Osteocyte (in vitro differentiated cells): Measurements from ENCODE around the gene RAD51B. TPM values are rescaled to one million over a fixed set of nuclear protein-coding genes. Genes with fewer than 3 reads are reported as not detected.

Experiments
- DNase-seq: peaks from one replicate; pipeline ENCODE4 v3.0.0; 2021; ENCODE audit warnings: mixed read lengths; ENCODE audit not compliant: unreplicated experiment; ENCODE audit errors: extremely low spot score
- H3K27ac Mint-ChIP-seq: one replicate; pipeline ENCODE4 v1.8.0; 2021; ENCODE audit warnings: mild to moderate bottlenecking, mixed read lengths; ENCODE audit not compliant: unreplicated experiment
- H3K27me3 Mint-ChIP-seq: one replicate; pipeline ENCODE4 v1.8.0; 2021; ENCODE audit warnings: mixed read lengths; ENCODE audit not compliant: unreplicated experiment
- H3K36me3 Mint-ChIP-seq: one replicate; pipeline ENCODE4 v1.8.0; 2021; ENCODE audit warnings: mixed read lengths; ENCODE audit not compliant: unreplicated experiment
- H3K4me1 Mint-ChIP-seq: one replicate; pipeline ENCODE4 v1.8.0; 2021; ENCODE audit warnings: mixed read lengths; ENCODE audit not compliant: unreplicated experiment
- H3K4me3 Mint-ChIP-seq: one replicate; pipeline ENCODE4 v1.8.0; 2021; ENCODE audit warnings: mild to moderate bottlenecking, moderate library complexity, mixed read lengths; ENCODE audit not compliant: unreplicated experiment
- H3K9me3 Mint-ChIP-seq: one replicate; pipeline ENCODE4 v1.8.0; 2021; ENCODE audit warnings: mixed read lengths; ENCODE audit not compliant: unreplicated experiment
- CTCF ChIP-seq: fragments of 200-600 bp; sonication (generic); IDR thresholded peaks from 2 replicates; pipeline ENCODE4 v1.5.0; 2021; ENCODE audit warnings: antibody characterized with exemption, mild to moderate bottlenecking, moderate library complexity
- total RNA-seq: library from RNA; stranded (reverse); gene quantifications from 2 replicates; pipeline ENCODE4 v1.2.1, GENCODE V29; 2021

Gene RAD51B
- total RNA-seq, 1 donor from 2014 or later = 12.7 TPM

GRCh38 chr14:68442828-68443629 is 623.5 kb downstream of the RAD51B start:
- no peak for DNase-seq
- Mint-ChIP-seq H3K9me3 (no peaks in the 10 kb centered on the region), H3K36me3 (no peaks in the 10 kb centered on the region), H3K4me1 (peaks cover 39% of the 10 kb centered on the region), H3K4me3 (no peak overlapping the region), H3K27me3 (no peaks in the 10 kb centered on the region), H3K27ac (peak overlapping the region; percentile 73)
- TF ChIP-seq CTCF = no peak

- no peaks in the 10 kb centered on the region for H3K36me3 Mint-ChIP-seq
- no peaks in the 10 kb centered on the region for H3K9me3 Mint-ChIP-seq
- DNase-seq = no peak
- no peaks in the 10 kb centered on the region for H3K27me3 Mint-ChIP-seq
- peak overlapping the region; percentile 62 for H3K27ac Mint-ChIP-seq
- TF ChIP-seq CTCF = no peak
- H3K4me1 Mint-ChIP-seq = peaks cover 43% of the 10 kb centered on the region
- H3K4me3 Mint-ChIP-seq = no peak overlapping the region
Measured at GRCh38 chr14:68444449-68445168, 625.0 kb downstream of the RAD51B start.

GRCh38 chr14:68446243-68447040 is 626.9 kb downstream of the RAD51B start:
- Mint-ChIP-seq H3K27ac (no peak overlapping the region), H3K4me1 (peaks cover 47% of the 10 kb centered on the region), H3K4me3 (no peak overlapping the region), H3K36me3 (no peaks in the 10 kb centered on the region), H3K27me3 (no peaks in the 10 kb centered on the region), H3K9me3 (no peaks in the 10 kb centered on the region)
- DNase-seq = no peak
- no peak for TF ChIP-seq CTCF

- DNase-seq = no peak
- H3K36me3 Mint-ChIP-seq = no peaks in the 10 kb centered on the region
- H3K27me3 Mint-ChIP-seq = no peaks in the 10 kb centered on the region
- no peaks in the 10 kb centered on the region for H3K9me3 Mint-ChIP-seq
- H3K27ac Mint-ChIP-seq = no peak overlapping the region
- no peak for TF ChIP-seq CTCF
- no peak overlapping the region for H3K4me3 Mint-ChIP-seq
- H3K4me1 Mint-ChIP-seq = peaks cover 46% of the 10 kb centered on the region
Measured at GRCh38 chr14:68447581-68448251, 628.1 kb downstream of the RAD51B start.
